Stimulated activated CD4-positive, alpha-beta T cell treated with anti-CD3 and anti-CD28 coated beads, Interleukin-15, amount 100 ng/mL, for 48 hours (primary cell): Measurements from ENCODE around the gene IFT43.

Experiments used
- DNase-seq, 2 donors: peaks; one replicate each; pipeline ENCODE4 v3.0.0-alpha.2; 2020; ENCODE audit warnings: low read depth in 2 of 2

Gene IFT43

DNA sequence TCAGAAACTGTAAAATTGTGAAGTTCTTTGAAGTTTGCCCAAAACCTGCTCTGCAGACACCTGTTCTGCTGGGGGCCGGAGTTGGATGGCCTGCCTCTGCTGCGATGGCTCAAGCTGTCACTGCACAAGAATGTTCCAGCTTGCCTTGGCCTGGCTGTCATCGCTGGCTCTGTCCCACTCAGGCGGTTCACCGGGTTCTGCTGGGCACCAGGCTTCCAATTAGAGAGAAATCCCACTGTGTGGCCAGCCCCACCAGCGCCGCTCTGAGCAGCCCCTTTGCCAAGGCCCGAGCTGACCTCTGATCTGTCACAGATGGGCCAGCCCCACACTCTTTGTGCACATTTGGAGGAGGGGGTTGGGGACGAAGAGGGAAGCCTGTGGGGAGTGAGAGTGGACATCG lies 94.5 kb downstream of the IFT43 start:
- DNase-seq = no peak

- DNase-seq = no peak
Observed at GRCh38 chr14:76080471-76080870, 94.9 kb downstream of the IFT43 start.

GRCh38 chr14:76081642-76082041 lies 96.1 kb downstream of the IFT43 start:
- DNase-seq = no peak

DNA sequence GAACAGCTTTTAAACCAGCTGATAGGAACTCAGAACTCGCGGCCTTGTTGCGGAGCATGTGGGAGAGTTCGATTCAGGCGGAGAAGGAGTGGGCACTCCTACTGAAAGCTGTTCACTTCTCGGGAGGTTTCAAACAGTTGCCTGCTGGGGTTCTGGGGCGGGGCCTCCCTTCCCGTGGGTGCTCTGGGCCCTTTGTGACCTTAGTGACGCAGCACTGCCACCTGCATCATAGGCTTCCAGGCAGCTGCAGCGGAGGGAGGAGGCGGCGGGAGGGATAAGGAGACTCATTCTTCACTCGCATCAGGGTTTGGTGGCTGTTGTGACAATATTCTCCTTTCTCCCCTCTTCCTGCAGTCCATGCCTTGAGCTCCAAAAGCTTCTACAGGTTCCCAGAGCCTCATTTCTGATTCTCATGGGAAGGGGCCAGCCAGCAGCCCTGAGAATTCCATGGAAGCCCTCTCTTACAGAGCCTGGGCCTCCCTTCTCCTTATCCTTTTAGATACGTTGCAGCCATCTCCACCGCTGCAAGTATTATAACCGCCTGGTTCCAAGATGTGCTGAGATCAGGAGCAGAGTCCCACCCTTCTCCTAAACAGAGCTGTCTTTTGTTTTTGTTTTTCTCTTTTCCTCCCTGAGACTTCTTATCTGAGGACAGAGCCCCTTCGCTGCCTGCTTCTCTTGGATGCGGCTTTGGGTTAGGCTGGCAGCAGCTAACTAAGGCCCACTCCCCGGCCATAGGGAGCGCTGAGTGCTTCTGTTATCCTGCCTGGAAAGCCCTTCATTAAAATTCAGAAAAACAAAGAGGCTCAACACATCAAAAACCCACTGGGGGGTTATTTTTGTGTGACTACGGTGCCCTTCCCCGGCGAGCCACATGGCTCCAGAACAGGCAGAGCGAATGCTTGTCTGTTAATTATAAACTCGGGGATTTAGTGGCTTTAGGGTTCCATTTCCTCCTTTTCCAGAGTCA lies 98.5 kb downstream of the IFT43 start:
- DNase-seq = no peak

DNA sequence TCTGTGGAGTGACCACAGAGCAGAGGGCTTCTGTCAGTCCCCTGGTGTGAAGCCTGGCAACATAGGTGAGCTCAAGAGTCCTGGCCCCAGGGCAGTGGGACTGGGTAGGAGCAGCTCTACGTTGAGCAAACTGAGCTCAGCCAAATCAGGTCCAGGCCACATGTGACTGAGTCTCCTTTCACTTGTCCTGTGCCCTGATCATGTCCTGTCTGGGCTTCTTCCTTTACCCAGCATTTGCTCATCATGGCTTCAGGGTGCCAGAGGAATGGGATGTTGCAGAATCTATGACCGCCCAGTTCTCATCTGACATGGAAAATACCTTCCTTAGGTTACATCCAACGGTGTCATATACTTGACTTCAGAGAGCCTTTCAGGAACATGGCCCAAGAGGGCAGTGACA lies 99.8 kb downstream of the IFT43 start:
- no peak for DNase-seq

GRCh38 chr14:76086636-76087035 lies 101.1 kb downstream of the IFT43 start:
- DNase-seq = no peak

DNA sequence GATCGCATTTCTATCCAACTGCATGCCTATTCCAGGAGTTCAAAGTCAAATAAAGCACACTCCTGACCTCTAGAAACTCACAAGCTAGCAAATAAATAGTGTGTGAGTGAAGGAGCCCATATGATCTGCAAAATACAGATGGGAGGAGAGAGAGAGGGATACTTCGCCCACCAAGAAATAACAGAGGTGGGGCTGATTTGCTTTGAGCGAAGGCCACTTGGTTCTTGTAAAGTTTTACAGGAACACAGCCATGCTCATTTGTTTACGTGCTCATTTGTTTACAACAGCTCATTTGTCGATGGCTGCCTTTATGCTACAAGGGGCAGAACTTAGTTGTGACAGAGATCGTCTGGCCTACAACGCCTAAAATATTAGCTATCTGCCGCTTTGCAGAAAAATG lies 102.8 kb downstream of the IFT43 start:
- DNase-seq = no peak

DNA sequence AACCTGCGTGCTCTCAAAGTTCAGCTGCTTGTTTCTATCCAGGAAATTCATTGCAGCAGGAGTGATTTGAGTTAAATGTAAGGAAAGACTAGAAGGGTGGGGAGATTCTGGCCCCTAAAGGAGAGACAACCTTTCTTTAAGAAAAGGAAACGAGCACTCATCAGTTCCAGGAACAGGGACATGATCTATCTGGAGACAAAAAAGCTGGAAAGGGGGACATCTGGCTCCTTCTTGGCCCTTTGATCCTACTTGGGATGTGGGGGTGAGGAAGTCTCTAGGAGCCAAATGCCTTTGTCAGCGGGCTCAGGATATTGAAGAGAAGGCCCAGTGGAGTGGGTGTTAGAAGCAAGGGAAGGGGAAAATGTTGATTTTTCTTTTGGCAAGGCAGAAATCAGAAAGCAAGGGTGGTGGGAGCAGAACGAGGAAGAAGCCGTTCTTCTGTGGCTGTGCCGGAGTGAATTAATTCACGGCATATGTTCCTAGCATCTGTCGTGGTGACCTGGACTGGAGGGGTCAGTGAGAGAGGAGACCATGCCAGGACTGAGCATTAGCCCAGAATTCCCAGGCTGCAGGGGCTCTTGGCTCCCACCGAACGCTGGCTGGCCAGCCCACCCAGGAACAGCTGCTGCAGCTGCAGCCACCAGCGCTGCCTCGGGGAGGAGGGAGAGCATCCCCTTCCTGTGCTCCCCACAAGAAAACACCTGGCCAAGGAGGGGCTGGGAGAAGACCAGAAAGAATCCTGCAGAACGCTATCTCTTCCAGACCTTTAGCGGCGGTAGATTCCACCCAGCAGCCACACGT lies 103.4 kb downstream of the IFT43 start:
- DNase-seq = no peak

DNA sequence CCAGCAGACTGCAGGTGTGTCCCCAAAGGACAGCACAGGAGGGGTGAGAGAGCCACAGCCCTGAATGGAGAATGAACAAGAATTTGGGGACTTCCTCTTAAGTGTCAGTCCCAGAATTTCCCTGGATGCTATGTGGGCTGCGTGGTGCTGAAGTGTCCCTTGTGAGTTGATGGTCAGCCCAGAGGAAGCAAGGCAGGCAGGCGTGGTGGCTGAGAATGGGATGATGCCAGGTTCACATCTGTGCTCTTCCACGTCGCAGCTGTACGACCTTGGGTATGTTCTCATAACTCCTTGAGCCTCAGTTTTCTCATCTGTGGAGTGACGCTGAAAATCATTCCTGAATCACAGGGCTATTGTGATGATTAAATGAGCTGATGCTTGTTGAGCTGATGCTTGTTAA lies 104.0 kb downstream of the IFT43 start:
- DNase-seq = no peak

- DNase-seq = no peak
Observed at GRCh38 chr14:76090616-76091391, 105.2 kb downstream of the IFT43 start.

GRCh38 chr14:76093077-76093476 lies 107.5 kb downstream of the IFT43 start:
- DNase-seq = no peak

- DNase-seq = no peak
Observed at GRCh38 chr14:76096257-76096656, 110.7 kb downstream of the IFT43 start.

GRCh38 chr14:76097547-76097946 lies 112.0 kb downstream of the IFT43 start:
- no peak for DNase-seq

- DNase-seq = no peak
Observed at GRCh38 chr14:76098047-76098446, 112.5 kb downstream of the IFT43 start.

DNA sequence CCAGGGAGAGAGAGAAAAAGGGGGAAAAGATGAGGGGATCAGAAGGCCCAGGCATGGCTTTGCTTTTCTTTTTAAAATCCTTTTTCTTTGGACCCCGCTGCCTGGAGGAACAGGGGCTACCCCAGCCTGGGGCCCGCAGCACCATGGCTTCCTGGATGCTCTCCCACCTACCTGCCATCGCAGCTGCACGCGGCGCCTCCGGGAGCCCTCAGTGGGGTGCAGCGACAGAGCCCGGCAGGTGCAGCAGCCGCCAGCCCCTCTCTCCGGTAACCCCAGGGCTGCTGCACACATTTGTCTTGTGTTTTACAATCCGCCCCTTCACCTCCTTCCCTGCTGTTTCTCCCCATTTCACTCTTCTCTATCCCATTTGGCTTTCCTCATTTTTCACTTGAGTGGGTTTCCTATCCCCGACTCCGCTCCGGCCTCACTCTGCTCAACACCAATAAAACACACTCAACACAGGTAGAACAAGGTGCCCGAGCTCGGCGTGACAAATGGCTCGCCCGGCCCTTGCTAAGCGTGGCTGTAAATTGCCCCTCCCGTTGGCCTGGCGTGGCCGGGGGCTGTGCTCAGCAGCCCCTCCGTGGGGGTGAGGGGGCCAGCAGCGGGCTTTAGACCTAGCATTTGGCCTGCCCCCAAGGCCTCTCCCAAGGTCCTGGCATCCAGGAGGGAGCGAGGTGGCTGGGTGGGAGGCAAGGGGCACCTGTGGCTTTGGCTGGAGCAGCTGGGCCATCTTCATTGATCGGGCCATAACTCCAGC lies 113.5 kb downstream of the IFT43 start:
- DNase-seq = no peak

- DNase-seq = no peak
Observed at GRCh38 chr14:76100236-76100635, 114.7 kb downstream of the IFT43 start.

- DNase-seq = no peak
Observed at GRCh38 chr14:76101391-76102379, 116.1 kb downstream of the IFT43 start.

DNA sequence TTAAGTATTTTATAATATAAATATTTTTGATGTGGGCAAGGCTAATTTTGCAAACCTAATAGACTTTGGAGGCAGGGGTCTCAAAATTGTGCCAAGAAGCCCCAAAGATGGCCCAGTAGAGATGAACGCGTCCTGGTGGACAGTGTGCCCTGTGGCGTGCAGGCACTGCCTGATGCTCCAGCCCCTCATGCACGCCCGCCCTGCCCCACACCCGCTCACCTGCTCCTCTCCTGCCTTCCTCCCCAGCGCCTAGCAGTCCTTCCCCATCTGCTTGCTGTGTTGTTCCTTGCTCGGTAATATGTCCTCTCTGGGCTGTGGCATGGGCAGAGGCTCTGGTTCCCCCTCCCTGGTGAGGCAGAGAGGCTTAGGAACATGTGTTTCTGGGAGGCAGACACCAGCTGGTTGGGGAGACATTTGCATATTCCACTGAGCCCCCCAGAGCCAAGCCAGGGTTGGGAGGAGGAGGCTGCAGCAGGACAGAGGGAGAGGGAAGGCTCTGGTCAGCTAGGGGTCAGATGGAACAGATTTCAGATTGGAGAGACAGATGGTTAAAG lies 119.3 kb downstream of the IFT43 start:
- no peak for DNase-seq

- DNase-seq = no peak
Observed at GRCh38 chr14:76106188-76106587, 120.6 kb downstream of the IFT43 start.
